DMS 273 treated with DMSO at 0.1 percent for 48 hours (cell line): ENCODE measurements around the gene TNIK.

Source experiments
- DNase-seq: peaks from one replicate; lab custom pipeline; 2025; lab: John Stamatoyannopoulos, UW

Gene TNIK

GRCh38 chr3:171163101-171164066 is 296.8 kb downstream of the TNIK start:
- DNase-seq: no peak

- no peak for DNase-seq
Observed at GRCh38 chr3:171160325-171160724, 299.9 kb downstream of the TNIK start.

DNA sequence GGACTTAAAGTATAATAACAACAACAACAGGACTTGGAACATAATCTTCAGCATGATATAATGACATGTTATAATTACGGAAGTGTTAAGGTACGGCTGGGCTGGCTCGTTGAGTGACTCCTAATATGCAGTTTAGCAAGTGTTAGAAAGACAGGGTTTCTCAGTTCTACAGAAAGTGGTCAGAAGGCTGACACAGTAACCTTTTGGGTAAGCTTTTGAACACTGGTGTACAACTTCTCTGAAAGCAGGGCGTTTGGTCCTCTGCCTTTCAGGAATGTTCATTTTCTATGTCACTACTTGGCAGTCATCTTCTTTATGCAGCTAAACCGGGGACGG is 300.4 kb downstream of the TNIK start:
- no peak for DNase-seq

GRCh38 chr3:171159024-171159821 is 301.0 kb downstream of the TNIK start:
- DNase-seq: no peak

DNA sequence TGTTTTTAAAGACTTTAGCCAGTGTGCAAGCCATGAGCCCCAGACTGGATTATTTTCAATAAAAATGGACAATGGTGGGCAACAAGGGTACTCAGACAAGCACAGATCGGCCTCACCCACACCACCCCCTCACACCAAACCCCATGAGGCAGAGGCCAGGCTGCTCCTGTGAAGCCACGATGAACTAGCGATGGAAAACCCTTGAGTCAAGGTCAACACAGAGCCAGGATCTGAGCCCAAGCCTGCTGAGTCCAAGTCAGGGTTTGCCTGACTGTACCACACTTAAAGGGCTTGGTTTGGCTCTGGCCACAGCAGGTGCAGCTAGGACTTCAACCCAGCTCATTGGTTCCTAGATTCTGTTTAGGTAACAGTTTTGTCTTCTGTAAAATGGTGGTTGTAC is 302.2 kb downstream of the TNIK start:
- DNase-seq: no peak

GRCh38 chr3:171157286-171157685 is 302.9 kb downstream of the TNIK start:
- no peak for DNase-seq

DNA sequence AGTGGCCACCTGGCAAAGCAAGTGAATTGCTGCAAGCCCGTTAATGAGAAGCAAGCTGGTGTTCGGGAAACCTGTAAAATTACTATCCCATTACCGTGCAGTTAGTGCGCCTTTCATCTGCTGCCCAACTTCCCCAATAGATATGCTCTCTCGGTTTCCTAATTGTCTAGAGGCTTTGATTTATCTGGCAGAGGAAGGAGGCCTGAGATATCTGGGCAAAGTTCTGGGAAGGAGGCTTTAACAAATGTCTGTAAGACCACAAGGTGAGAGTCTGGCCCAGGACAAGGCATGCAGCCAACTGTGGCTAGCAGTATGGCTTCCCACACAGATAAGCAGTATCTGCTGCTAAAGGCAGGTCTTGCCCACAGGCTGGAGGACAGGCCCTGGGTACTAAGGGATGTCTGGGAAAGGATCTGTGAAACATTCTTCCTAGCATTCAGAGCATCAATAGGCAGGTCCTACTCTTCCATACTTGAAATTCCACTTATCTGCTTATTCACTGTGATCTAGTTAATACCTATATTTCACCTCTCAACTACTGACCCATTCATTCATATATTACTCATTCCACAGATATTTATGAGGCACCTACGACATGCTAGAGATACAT is 303.7 kb downstream of the TNIK start:
- peak; percentile 20 for DNase-seq

DNA sequence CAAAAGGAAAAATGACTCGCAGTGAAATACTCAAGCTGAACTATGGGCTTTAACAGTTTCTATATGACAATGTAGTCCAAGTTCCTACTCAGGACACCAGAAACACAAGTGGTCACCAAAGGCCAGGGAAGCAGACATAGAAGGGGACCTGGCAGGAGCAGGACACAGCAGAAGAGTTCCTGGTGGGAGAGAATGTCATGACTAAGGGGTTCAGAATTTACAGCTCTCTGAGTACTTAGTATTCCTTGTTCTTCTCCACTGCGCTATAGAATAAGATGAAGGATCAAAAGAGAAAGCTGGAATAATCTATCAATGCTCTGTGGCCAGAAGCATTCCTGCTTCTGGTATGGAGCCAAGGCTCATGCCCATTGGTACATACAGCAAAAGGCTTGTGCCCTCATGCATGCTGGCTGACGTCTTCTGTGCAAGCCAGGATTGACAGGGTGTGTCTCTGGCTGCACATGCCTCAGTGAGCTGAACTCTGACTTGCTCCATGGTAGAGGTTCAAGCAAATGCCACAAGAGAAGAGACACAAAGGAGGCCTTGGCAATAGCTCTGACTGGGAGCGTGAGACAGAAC is 305.0 kb downstream of the TNIK start:
- DNase-seq: no peak

DNA sequence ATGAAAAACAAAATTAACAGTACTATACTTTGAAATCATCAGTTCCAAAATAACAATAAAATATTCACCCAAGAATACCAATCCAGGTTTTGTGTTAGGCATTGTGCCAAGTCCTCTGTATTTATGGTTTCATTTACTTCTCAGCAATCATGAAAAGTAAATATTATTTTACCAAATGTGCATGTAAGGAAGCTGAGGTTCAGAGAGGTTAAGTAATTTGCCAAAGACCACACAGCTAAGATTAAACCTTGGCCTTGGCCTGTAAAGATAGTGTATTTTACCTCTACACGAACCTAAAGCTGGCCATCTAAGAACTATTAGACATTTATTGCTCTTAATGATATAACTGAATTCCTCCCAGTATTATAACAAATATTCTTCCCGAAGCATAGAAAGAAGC is 309.3 kb downstream of the TNIK start:
- DNase-seq: no peak

DNA sequence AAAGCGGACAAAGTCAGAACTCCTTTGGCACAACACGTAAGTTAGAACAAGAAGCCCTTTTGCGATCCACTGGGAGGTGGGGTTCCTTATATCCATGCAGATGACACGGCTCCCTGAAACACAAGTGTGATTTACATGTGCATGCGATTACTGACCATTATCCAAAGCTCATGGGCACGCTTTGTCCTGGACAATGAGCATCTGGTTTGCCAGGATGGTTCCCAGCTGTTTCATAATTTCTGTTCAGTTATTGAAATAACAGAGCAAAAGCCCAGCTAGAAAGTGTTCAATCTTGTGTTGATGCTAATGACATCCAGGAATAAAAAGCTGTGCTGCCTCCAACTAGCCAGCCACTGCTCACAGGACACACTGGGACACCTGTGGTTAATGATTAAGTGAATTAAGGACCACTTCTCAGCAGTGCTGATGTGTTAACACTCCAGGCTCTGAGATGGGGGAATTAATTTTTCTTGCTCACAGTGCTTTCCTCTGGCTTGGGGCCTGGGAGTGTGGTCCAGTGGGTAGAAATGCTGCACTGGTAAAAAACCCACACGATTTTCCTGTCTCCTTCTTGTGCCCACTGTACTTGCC is 310.6 kb downstream of the TNIK start:
- DNase-seq: no peak

- peak; percentile 67 for DNase-seq
Observed at GRCh38 chr3:171145798-171146197, 314.4 kb downstream of the TNIK start.

- peak; percentile 73 for DNase-seq
Observed at GRCh38 chr3:171142985-171143384, 317.2 kb downstream of the TNIK start.

GRCh38 chr3:171140246-171140645 is 320.0 kb downstream of the TNIK start:
- no peak for DNase-seq

DNA sequence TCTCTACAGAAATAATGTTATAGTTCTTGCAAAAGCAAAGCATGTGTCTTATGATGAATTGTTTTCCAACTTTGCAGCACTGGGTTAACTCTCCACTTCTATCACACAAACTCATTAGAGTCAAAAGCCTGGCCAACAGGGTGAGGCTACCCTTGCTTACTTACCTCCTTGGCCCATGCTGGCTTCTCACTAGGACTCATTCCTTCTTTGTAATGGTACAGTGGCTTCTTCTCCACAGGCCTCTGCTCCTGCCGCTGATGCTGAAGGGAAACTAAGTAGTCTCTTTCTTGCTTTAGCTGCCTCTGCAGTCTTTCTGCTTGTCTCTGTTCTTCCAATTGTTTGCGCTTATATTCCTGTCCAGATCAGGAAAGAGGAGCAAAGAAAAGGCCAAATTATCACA is 322.2 kb downstream of the TNIK start:
- DNase-seq: no peak

GRCh38 chr3:171135549-171135948 is 324.7 kb downstream of the TNIK start:
- no peak for DNase-seq

DNA sequence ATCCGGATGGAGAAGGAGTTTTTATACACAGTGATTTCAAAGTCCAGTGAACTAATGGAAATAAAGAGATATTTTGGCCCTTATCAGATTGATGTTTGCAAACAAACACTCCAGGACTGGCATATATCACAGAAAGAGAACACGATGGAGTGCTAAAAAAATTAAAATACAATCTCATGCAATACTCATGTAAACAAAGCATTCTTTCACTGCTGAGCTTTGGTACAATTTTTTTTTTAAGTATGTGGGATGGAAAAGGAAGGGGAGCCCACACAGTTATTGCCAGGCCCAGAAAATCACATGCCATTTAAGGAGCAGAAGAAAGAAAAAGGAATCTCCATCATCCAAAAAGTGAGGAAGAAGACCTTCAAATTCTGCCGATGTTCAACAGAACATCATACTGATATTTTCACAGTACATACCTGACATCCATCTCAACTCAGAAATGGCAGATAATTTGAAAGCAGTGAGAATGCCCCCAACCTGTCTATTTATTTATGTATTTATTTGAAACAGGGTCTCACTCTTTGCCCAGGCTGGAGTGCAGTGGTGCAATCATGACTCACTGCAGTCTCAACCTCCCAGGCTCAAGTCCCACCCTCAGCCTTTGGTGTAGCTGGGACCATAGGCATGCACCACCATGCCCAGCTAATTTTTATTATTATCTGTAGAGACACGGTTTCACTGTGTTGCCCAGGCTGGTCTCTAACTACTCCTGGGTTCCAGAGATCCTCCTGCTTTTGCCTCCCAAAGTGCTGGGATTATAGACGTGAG is 326.2 kb downstream of the TNIK start:
- DNase-seq: no peak

DNA sequence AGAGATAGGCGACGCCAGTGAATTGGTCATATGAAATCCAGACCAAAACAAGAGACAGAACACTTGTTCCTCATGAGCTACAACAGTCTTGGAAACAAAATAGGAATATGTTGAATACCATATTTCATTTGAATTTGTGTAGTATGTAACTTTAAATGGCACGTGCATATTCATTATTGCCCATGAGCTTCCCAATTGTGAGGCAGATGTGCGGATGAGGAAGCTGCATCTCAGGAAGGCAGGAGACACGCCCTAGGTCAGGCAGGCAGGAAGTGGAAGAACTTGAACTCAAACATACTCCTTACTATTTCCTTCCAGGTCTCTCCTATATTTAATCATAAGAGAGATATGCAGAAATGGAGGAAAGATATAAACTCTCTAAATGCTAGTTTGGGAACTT is 326.9 kb downstream of the TNIK start:
- DNase-seq: no peak

DNA sequence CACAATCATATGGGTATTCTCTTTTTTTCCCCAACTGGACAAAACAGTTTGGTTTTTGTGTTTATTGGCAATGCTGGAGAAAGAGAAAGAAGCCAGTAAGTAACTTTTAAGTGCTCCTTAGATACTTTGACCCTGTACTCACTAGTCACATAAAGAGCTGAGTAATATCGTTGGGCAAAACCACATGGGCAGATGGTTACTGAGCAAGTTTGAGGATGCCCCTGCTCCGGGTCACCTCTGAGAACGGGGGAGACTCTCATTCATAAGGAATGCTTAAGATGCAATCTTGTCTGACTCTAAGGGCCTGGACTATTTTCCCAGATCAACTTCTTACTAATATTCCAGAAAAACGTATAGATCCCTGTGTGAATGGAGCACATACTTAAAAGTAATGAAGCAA is 327.3 kb downstream of the TNIK start:
- no peak for DNase-seq

GRCh38 chr3:171129827-171130226 is 330.4 kb downstream of the TNIK start:
- DNase-seq: no peak

GRCh38 chr3:171127611-171128010 is 332.6 kb downstream of the TNIK start:
- no peak for DNase-seq
